IPS-15b (cell line): Measurements from ENCODE around the gene CALML4.

Experiments used
- H3K27me3 ChIP-seq: one replicate; pipeline ENCODE4 v1.6.1; 2013; ENCODE audit warnings: low read length; ENCODE audit not compliant: control insufficient read depth, insufficient read depth
- H3K36me3 ChIP-seq: one replicate; pipeline ENCODE4 v1.6.1; 2013; ENCODE audit warnings: low read length; ENCODE audit not compliant: control insufficient read depth, insufficient read depth
- H3K4me1 ChIP-seq: one replicate; pipeline ENCODE4 v1.6.1; 2013; ENCODE audit warnings: mild to moderate bottlenecking, low read length; ENCODE audit not compliant: control insufficient read depth, insufficient read depth
- H3K4me3 ChIP-seq: one replicate; pipeline ENCODE4 v1.5.1; 2013; ENCODE audit warnings: low read depth, low read length
- H3K9ac ChIP-seq: one replicate; pipeline ENCODE4 v1.6.1; 2013; ENCODE audit warnings: low read depth, mild to moderate bottlenecking, low read length
- H3K9me3 ChIP-seq: one replicate; pipeline ENCODE4 v1.6.1; 2013; ENCODE audit warnings: mild to moderate bottlenecking, low read length; ENCODE audit not compliant: control insufficient read depth, insufficient read depth

CALML4 gene

GRCh38 chr15:68192804-68193486 lies 12.2 kb downstream of the CALML4 start:
- Histone ChIP-seq H3K36me3 (no peaks in the 10 kb centered on the region), H3K4me3 (no peak overlapping the region), H3K27me3 (no peaks in the 10 kb centered on the region), H3K9ac (no peak overlapping the region), H3K9me3 (no peaks in the 10 kb centered on the region), H3K4me1 (peaks cover 5% of the 10 kb centered on the region)

- H3K4me1 ChIP-seq: peaks cover 5% of the 10 kb centered on the region
These were observed 13.0 kb downstream of the CALML4 start for GRCh38 chr15:68192117-68192516.

GRCh38 chr15:68191555-68191954 lies 13.6 kb downstream of the CALML4 start:
- Histone ChIP-seq H3K27me3 (no peaks in the 10 kb centered on the region), H3K9me3 (no peaks in the 10 kb centered on the region), H3K4me3 (no peak overlapping the region), H3K4me1 (peaks cover 5% of the 10 kb centered on the region), H3K36me3 (no peaks in the 10 kb centered on the region), H3K9ac (no peak overlapping the region)

More at GRCh38 chr15:68192117-68192516, 13.0 kb downstream of the CALML4 start:
- H3K9me3 ChIP-seq: no peaks in the 10 kb centered on the region
- no peaks in the 10 kb centered on the region for H3K36me3 ChIP-seq
- no peak overlapping the region for H3K9ac ChIP-seq
- H3K4me3 ChIP-seq: no peak overlapping the region
- no peaks in the 10 kb centered on the region for H3K27me3 ChIP-seq

- Histone ChIP-seq H3K36me3 (no peaks in the 10 kb centered on the region), H3K4me3 (no peak overlapping the region), H3K27me3 (no peaks in the 10 kb centered on the region), H3K9me3 (no peaks in the 10 kb centered on the region), H3K9ac (no peak overlapping the region), H3K4me1 (peaks cover 5% of the 10 kb centered on the region)
These were observed 15.1 kb downstream of the CALML4 start for GRCh38 chr15:68190048-68190447.

GRCh38 chr15:68188647-68189046 lies 16.5 kb downstream of the CALML4 start:
- Histone ChIP-seq H3K36me3 (no peaks in the 10 kb centered on the region), H3K9me3 (no peaks in the 10 kb centered on the region), H3K4me3 (no peak overlapping the region), H3K27me3 (no peaks in the 10 kb centered on the region), H3K9ac (no peak overlapping the region), H3K4me1 (peaks cover 5% of the 10 kb centered on the region)

DNA sequence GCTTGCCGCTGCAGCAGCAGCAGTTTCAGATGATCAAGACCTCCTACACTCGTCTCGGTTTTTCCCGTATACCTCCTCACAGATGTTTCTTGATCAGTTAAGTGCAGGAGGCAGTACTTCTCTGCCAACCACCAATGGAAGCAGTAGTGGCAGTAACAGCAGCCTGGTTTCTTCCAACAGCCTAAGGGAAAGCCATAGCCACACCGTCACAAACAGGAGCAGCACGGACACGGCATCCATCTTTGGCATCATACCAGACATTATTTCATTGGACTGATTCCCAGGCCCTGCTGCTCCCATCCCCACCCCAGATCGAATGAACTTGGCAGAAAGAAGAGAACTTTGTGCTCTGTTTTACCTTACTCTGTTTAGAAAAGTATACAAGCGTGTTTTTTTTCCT lies 17.6 kb downstream of the CALML4 start:
- Histone ChIP-seq H3K4me1 (peaks cover 5% of the 10 kb centered on the region), H3K27me3 (no peaks in the 10 kb centered on the region), H3K36me3 (no peaks in the 10 kb centered on the region), H3K9ac (no peak overlapping the region), H3K4me3 (no peak overlapping the region), H3K9me3 (no peaks in the 10 kb centered on the region)

DNA sequence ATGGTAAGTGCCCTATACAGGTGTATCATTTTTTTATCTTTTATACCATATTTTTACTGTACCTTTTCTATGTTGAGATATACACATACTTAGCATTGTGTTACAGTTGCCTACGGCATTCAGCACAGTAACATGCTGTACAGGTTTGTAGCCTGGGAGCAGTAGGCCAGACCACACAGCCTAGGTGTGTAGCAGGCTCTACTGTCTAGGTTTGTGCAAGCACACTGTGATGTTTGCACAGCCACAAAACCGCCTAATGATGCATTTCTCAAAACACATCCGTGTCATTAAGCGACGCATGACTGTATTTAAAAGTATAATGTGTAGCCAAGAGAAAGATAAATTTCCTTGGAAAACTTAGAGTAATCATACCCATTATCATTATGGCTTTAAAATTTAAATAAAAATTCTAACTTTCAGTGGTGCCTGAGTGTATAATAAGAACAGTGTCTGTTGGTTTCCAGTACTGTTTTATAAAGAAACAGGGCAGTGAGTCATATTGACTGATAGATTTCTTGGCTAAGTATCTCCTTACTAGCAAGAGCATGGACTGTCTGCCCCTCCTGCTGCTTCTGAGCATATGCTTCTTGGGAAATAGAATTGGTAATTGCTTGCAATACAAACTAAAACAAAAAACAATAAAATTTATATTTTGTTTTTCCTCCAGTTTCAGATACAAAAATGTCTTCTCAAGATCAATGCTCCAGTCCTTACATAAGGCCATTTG lies 18.3 kb downstream of the CALML4 start:
- H3K4me3 ChIP-seq: no peak overlapping the region
- H3K4me1 ChIP-seq: peaks cover 5% of the 10 kb centered on the region
- peaks cover under 1% of the 10 kb centered on the region for H3K36me3 ChIP-seq
- no peak overlapping the region for H3K9ac ChIP-seq
- H3K27me3 ChIP-seq: no peaks in the 10 kb centered on the region
- no peaks in the 10 kb centered on the region for H3K9me3 ChIP-seq

- no peak overlapping the region for H3K9ac ChIP-seq
- H3K36me3 ChIP-seq: peaks cover 4% of the 10 kb centered on the region
- no peaks in the 10 kb centered on the region for H3K4me1 ChIP-seq
- no peaks in the 10 kb centered on the region for H3K27me3 ChIP-seq
- H3K9me3 ChIP-seq: no peaks in the 10 kb centered on the region
- H3K4me3 ChIP-seq: no peak overlapping the region
These were observed 20.3 kb downstream of the CALML4 start for GRCh38 chr15:68184616-68185480.

GRCh38 chr15:68183616-68184315 lies 21.4 kb downstream of the CALML4 start:
- H3K4me3 ChIP-seq: no peak overlapping the region
- H3K9me3 ChIP-seq: no peaks in the 10 kb centered on the region
- peaks cover 4% of the 10 kb centered on the region for H3K36me3 ChIP-seq
- no peak overlapping the region for H3K9ac ChIP-seq
- no peaks in the 10 kb centered on the region for H3K4me1 ChIP-seq
- H3K27me3 ChIP-seq: no peaks in the 10 kb centered on the region

- no peak overlapping the region for H3K9ac ChIP-seq
- no peaks in the 10 kb centered on the region for H3K9me3 ChIP-seq
- H3K27me3 ChIP-seq: no peaks in the 10 kb centered on the region
- no peaks in the 10 kb centered on the region for H3K4me1 ChIP-seq
- H3K4me3 ChIP-seq: no peak overlapping the region
- H3K36me3 ChIP-seq: peaks cover 4% of the 10 kb centered on the region
These were observed 27.4 kb downstream of the CALML4 start for GRCh38 chr15:68177742-68178141.

GRCh38 chr15:68176601-68177000 lies 28.5 kb downstream of the CALML4 start:
- H3K9ac ChIP-seq: no peak overlapping the region
- H3K4me1 ChIP-seq: no peaks in the 10 kb centered on the region
- H3K36me3 ChIP-seq: peaks cover 2% of the 10 kb centered on the region
- no peaks in the 10 kb centered on the region for H3K27me3 ChIP-seq
- H3K9me3 ChIP-seq: no peaks in the 10 kb centered on the region
- H3K4me3 ChIP-seq: no peak overlapping the region
